ENCODE results near the gene AMN.

DNA sequence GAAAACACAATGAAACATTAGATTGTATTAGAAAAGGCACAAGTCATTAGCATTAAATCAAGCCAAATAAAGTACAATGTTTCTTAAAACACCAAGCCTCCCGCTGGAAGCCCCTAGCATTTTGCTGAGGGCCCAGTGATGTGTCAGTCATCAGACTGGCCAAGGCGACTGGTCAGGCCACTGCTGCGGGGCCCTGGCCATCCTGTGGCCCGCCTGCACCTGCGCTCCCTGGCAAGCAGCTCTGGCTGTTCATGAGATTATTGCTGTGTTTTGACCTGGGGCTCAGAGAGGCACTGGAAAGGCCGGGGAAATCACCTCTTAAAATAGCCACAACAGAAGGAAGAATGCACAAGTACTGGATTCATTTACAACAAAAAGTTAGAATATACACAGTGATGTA, 24.2 kb upstream of the AMN start:
- TF ChIP-seq, protein P1, sequence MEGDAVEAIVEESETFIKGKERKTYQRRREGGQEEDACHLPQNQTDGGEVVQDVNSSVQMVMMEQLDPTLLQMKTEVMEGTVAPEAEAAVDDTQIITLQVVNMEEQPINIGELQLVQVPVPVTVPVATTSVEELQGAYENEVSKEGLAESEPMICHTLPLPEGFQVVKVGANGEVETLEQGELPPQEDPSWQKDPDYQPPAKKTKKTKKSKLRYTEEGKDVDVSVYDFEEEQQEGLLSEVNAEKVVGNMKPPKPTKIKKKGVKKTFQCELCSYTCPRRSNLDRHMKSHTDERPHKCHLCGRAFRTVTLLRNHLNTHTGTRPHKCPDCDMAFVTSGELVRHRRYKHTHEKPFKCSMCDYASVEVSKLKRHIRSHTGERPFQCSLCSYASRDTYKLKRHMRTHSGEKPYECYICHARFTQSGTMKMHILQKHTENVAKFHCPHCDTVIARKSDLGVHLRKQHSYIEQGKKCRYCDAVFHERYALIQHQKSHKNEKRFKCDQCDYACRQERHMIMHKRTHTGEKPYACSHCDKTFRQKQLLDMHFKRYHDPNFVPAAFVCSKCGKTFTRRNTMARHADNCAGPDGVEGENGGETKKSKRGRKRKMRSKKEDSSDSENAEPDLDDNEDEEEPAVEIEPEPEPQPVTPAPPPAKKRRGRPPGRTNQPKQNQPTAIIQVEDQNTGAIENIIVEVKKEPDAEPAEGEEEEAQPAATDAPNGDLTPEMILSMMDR (conservative IDR thresholded peaks at IDR 0.05 in 1 of 2, IDR thresholded peaks at IDR 0.05 in 1 of 2; ENCODE audit: extremely low read depth in 1 of 2, insufficient read depth in 1 of 2, low read depth in 1 of 2, low read length in 2 of 2): no peak
- no peak for TF ChIP-seq EZH2 (IDR thresholded peaks at IDR 0.05; ENCODE audit: borderline replicate concordance, low read length)

Measured in mammary epithelial cell (primary cell).